CD4-positive, alpha-beta T cell treated with Interleukin-10 for 1 hour (primary cell): ENCODE data around the gene SBF2.

ENCODE experiments used
- DNase-seq: peaks from one replicate; pipeline ENCODE4 v3.0.0-alpha.2; 2020

SBF2 gene

DNA sequence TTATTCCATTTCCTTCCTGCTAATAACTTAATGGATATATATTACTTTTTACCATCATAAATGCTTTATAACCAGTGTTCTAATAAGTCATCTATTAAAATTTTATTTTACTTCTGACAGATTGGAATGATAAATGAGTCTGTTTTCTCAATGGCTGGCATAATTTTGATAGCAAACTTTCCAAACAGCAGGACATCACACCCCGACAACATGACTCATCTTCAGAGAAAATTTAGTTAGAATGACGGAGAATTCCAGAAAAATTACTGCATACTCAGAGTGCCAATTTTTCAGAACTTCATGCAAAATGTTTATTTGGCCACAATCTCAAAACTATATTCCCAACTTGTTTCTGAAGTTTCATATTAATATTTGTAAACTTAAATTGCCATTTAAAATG lies 455.8 kb downstream of the SBF2 start:
- no peak for DNase-seq

DNA sequence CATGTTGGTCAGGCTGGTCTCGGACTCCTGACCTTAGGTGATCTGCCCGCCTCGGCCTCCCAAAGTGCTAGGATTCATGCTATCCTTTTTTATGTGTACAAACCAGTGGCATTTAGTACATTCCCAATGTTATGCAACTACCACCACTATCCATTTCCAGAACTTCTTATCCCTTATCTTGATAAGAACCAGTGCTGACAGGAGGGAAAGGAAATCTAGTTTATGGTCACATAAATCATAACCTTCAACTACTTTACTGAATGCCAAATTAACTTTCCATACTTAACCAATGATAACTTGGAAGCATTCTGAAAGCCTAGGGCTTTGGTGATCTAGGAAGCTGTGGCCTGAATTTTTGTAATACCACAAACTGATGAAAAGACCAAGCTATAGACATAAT lies 459.7 kb downstream of the SBF2 start:
- DNase-seq: no peak

DNA sequence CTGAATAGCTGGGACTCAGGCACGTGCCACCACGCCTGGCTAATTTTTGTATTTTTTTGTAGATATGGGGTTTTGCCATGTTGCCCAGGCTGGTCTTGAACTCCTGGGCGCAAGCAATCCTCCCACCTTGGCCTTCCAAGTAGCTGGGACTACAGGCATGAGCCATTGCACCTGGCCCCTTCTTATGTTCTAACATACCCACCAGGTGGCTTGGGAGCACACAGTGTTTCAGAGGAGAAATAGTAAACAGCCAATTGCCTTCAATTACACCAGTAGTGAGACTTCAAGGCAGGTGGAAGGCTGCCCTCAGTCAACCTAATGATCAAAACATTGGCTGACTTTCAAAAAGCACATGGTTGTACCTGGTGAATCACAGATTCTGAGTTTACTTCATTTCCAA lies 462.9 kb downstream of the SBF2 start:
- no peak for DNase-seq

DNA sequence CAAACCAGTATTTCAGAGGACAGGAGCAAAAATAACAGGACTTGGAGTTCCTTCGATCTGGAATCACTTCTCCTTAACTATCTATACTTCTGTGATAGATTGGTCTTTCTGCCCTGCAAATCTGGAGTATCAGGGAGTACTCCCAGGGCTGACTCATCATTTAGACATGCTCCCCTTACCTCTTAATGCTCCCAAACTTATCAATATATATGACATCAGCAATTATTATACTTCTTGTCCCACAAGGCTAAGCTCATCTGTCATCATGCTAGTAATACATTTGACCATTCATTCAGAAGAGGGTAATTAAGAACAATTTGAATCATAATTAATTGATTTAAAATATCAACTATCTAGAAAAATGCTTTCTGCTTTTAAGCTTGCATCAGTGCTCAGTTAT lies 466.3 kb downstream of the SBF2 start:
- no peak for DNase-seq

DNA sequence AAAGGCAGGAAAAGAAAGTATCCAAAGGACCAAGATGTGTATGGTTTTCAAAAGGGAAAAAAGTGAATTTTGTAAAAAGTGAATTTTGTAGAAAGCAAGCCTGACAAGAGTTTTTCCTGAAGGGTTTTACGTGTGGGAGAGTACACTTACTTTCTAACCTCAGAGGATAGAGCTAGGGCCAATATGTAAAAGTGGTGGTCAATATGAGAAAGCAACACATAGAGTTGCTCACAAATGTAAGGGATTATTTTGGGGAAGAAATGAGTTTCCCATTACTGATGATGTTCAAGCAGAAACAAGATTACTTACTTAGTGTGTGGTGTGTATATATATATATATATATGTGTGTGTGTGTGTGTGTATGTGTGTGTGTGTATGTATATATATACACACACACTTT lies 467.6 kb downstream of the SBF2 start:
- DNase-seq: no peak

DNA sequence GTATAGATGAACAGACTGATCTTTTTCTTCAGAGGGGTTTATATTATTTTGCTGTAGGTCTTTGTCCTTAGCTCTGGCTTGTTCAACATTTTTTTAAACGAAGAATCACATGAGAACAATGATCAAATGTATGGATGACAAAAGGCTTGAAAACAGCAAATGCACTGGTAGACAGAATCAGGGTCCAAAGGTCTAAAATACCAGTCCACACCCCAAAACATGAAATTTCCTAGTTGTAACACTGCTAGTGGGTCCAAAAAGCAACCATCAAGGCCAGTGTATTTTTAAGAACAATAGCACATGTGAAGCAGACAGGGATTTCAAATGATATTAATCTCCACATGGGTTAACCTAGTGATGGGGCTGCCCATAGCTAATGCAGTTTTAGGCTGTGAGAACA lies 468.1 kb downstream of the SBF2 start:
- no peak for DNase-seq

DNA sequence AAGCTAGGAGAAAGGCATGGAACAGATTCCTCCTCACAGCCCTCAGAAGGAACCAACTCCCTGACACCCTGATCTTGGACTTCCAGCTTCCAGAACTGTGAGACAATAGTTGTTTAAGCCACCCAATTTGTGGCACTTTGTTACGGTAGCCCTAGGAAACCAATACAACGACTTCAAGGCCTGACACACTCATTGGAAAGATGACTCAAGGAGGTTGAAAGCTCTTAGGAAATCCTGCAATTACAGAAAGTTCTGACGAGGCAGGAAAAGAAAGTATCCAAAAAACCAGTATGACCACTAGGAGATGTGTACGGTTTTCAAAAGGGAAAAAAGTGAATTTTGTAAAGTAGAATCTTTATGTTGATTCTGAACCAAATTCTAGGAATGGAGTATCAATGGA lies 468.7 kb downstream of the SBF2 start:
- no peak for DNase-seq

DNA sequence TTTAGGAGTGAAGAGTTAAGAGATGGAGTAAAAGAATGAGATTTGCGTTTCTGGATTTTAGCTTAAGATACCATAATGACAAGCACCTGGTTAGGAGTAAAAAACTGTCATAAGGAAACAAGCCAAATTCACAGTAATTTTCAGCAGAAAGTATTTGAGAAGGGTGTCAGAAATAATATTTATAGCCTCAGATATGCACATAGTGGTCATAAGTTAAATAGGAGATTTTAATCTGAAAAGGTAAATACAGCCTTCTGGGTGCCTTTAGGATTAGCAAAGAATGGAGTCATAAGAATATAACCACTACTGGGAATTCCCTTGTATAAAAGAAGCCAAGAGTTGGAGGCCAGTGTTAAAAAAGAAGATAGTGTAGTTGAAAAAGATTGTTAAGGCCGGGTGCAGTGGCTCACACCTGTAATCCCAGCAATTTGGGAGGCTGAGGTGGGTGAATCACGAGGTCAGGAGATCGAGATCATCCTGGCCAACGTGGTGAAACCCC lies 470.1 kb downstream of the SBF2 start:
- DNase-seq: no peak

DNA sequence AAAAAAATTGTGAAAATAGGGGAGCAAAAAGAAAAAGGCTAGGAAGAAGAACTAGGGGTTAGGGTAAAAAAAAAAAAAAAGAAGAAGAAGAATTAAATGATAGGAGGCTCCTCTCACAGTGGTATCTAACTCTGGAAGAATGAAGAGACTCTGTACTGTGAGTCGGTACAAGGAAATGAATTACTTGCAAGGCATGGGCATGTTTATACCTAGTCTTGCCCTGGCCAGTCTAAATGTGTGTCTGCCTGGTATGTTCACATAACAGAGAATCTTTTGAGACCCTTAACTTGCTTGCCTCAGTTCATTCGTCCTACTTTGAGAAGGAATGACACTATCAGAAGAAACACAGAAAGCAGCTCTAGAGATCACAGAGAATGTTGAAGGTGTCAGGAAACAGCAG lies 470.6 kb downstream of the SBF2 start:
- DNase-seq: no peak

DNA sequence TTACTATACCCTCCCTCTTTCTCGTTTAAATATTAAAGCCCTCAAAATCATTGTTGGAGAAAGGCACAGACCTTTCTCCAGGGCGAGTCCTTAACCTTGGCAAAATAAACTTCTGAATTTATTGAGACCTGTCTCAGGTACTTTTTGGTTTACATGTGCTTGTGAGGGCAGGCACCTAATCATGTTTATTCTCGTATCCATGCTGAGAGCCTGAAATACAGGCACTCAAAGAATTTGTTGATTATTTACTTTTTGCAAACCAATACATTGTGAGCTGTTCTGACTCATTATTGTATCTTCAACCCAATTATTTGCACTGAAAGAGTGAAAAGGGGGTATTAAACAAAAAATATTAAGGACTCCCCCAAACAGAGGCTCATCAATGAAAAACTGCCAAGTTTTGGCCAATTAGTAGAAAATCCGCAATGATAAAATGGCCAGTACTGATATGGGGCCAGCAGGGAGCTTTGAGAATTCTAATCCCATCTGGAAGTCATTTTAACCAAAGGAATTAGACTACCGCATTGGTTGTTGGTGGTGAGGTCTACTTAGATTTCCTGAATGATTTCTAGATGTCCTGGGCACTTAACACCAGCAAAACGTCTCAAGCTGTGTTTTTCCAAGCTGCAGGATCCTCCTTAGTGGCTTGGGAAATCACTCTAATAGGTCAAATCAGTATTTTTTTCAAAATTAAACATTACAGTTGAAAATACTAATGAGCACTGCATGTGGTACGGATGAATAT lies 472.8 kb downstream of the SBF2 start:
- no peak for DNase-seq

DNA sequence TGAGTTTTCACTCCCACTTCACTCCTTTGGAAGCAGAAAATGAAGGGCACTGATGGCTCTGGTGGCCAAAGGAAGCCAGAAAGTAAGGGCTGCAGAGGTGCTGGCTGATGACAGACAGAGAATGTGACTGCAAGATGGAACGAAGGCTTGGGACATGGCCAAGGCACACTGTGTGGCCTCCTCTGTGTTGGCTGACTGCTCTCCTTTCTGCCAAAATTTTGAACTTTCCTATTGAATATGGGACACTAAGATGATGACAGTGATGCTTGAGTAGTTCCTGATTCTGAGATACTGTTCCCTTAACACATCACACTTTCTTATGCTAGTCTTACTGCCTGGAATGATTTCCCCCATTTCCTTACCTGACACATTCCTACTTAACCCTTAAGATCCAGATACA lies 473.8 kb downstream of the SBF2 start:
- DNase-seq: no peak

DNA sequence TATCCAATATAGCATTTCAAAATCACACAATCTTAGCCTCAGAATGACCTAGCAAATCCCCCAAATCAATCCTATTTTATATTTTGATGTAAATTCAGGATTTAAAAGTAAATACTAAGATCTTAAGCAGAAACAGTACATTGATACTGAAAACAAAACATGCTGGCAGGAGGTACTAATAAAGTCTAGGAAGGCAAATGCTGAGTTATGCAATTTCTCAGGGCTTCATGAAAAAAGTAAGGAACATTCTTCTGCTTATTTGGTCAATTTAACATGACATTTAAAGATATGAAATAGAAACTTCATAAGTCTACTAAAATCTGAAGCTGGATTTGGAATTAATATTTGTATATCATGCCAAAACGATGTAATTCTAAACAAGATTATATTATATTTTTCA lies 476.8 kb downstream of the SBF2 start:
- no peak for DNase-seq

DNA sequence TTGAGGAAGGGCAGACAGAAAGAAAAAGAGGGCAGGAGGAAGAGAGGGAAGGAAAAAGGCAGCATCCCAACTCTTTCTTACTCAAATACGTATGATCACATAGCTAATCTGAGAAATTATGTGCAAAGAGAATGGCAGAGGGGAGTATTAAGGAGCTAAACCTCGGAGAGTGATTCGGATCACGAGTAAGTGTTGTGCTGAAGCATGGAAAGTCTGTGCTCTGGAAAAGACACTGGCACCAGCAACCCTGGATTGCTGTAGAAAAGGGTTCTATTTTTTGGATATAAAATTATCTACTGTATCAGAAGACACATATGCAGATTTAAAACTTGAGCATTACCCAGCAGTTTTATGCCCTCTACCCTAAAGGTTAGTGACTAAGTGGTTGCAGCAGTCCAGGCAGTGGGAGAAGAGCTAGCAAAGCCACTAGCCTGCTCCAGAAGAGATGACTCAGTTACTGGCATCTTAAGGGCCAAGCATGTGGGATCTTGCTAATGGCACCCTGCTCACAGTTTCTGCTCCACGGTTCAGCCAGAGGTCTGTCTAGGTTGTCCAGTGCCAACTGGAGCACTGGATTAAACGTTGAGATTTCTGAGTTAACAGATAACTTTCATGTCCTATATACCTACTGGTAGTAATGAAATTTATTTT lies 478.4 kb downstream of the SBF2 start:
- no peak for DNase-seq

DNA sequence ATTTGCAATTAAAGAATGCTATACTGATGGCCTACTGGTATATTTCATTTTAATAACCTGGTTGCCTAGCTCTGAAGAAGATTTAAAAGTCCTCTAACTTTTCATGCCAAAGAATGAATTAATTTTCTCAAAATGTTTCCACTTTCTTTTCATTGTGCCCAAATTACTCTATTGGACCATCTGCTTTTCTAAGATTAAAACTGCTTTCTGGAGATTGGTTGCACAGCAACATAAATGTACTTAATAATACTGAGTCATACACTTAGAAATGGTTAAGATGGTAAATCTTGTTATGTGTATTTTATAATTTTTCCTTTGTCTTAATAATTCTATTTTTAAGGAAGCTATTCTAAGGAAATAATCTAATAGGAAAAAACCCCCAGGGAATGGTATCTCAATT lies 479.9 kb downstream of the SBF2 start:
- no peak for DNase-seq

DNA sequence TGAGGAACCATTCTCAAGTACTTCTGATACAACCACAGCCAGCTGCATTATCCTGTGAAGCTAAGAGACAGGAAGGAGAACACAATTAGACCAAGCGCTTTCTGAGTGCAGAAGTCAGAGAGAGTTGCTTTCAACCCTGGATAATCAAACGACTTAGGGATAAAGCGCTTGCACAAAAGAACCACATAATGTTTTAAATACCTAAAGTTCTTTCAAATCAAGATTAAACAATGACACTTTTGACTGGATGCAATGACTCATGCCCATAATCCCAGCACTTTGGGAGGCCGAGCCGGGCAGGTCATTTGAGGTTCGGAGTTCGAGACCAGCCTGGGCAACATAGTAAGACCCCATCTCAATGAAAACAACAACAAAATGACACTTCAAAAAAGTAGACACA lies 485.1 kb downstream of the SBF2 start:
- no peak for DNase-seq

DNA sequence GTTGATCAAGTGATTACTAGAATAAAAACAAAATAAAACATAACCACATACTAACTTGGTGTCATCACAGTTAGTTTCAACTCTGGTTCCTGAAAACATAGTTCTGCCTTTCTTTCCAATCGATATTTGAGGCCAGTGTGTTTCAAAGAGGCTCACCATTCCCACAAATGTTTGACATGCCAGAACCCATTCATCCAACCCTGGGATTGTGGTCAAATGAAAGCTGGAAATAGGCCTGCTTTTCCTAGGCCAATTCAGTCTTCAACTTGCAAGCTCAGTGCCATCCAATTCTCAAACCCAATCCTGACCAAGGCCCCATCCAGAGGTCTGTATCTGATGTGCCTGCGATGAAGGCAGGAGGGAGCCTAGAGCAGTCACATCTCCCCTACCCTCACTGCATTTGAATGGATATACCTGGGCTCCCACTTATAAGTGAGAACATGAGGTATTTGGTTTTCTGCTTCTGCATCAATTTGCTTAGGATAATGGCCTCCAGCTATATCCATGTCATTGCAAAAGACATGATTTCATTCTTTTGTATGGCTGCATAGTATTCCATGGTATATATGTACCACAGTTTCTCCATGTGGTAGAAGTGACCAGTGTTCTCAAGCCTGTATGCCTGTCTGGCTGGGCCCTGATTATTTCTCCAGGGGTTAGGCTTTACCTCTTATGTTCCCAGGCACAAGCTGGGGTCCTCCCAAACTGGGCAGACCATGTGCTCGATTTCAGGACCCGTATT lies 486.9 kb downstream of the SBF2 start:
- DNase-seq: no peak

DNA sequence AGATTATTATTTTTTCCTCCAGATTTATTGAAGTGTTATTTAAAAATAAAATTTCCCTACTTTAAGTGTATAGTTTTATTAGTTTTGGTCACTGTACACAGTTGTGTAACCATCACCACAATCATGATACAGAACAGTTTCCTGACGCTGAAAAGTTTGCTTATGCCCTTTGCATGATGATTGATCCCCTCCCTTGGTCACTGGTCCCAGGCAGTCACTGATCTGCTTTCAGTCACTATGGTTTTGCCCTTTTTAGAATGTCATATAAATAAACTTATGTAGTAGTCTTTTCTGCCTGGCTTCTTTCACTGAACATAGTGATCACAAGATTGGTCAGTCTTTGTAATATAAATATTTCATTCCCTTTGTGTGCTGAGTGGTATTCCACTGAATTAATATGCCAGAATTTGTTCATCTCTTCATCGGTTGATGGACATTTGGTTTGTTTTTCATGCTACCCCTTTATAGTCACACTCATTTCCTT lies 489.6 kb downstream of the SBF2 start:
- no peak for DNase-seq

DNA sequence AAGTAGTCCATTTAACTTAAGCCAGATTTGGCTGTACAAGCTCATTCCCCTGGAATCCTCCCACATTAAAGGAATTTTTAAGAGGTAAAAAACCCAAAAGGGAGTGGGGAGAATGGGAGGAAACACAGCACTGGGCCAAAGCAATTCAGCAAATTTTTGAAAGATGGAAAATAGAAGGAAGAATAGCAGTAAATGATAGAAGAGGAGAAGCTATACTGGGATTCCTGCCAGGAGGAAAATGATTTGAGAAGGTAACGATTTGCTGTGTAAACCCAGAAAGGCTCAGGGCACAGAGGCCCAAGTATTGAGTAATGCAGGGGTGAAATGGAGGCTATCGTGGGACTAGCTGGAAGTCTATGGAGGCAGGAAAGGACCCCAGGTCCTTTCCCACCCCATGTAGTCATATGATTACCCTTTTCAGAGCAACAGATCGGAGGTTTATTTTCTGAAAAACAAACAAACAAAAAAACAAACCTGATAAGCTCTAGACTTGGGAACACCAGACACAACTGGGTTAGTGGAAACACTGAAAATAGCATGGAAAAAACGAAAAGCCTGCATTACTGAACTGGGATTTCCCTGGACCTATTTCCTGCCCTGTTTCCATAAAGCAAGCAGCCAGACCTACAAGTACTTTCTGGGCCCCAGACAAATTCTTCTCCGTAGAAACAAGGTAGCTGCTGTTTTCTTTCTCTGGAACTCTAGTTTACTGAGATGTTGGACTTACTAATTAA lies 490.2 kb downstream of the SBF2 start:
- no peak for DNase-seq

DNA sequence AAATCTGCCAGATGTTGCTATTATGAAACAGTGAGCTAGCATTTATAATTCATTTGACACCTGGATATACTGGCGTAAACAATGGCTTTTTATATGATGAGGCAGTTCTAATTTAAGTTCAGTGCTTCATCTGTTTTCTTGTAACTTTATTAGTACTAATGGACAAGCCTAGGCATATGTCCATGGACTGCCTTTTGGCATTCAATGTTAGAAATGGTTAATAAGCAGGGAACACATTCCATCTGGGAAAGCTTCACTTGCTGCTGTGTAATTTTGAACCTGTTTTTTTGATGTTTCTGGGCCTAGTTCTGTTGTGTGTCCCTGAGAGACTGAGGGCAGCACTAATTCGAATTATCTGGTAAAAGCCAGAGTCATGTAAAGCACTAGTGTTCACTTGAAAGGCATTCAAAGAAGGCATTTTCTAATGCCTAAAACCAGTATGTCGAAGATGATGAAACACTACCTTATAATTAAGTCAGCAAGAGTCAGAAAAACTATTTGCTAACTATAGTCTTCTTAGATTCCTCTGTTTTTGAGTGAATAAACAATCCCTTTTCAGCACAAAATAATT lies 491.6 kb downstream of the SBF2 start:
- DNase-seq: no peak

DNA sequence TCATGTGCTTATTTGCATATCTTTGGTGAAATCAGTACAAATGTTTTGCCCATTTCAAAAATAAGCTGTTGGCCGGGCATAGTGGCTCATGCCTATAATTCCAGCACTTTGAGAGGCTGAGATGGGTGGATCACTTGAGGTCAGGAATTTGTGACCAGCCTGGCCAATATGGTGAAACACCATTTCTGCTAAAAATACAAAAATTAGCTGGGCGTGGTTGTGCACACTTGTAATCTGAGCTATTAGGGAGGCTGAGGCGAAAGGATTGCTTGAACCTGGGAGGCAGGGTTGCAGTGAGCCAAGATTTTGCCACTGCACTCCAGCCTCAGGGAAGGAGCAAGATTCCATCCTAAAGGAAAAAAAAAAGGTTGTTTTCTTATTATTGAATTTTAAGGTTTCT lies 494.1 kb downstream of the SBF2 start:
- no peak for DNase-seq

DNA sequence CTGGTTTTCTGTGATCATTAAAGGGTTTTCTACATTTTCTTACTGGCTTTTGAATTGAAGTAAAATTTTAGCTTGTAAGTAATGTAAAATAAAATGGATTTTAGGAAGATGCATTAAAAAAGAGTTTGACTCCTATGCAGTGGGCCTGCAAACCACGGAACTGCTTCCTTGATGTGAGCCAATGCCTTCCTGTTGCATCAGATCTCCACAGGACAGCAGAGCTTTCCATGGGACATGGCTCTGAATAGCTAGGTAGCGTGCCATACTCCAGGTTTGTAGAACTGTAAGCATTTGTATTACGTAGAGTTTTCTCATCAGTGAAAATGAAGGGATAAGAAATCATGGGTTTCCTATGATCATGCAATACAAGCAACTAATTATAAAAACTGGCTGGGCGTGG lies 496.7 kb downstream of the SBF2 start:
- DNase-seq: no peak

DNA sequence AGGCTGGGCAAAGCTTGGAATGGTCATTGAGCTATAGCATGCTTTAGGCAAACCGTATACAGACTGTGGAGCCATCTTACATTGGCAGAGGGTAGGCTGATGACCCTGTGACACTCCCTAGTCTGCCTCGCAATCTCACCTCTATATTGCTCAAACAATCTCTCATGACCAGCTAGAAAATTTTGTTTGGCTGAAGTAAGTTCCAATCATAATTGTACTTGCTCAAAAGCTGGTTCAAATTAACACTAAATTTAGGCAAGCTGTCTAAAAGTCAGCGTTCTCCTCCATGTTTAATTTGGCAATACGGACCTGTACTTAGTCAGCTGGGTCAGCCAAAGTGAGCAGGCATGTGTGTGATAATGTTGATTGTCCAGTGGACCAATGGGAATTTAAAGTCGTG lies 497.2 kb downstream of the SBF2 start:
- no peak for DNase-seq

DNA sequence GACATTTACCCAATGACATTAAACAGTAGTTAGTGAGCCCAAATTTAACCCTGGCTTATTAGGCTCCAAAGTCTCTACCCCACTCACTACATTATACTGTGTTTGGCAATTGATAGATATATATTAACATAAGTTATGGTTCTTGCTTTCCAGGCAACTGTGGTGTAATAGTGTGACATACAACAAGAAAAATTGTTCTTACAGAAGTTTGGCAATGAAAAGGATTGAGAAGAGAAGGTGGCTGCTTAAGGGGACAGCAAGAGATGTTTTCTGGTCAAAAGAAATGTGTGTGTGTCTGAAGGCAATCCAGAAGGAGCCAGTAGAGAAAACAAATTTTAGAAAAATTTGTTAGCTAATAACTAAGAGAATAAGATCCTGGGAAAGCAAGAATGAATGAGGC lies 497.8 kb downstream of the SBF2 start:
- no peak for DNase-seq
